C1 segment of cervical spinal cord (tissue), 14 donors: ENCODE results near the gene MAL.
A peak's percentile ranks its signal among the peaks of the same experiment; 100 is the strongest.

Experiments used
- DNase-seq, 14 donors: peaks; one replicate each; lab custom pipeline; 2025; lab: John Stamatoyannopoulos, UW

MAL gene

DNA sequence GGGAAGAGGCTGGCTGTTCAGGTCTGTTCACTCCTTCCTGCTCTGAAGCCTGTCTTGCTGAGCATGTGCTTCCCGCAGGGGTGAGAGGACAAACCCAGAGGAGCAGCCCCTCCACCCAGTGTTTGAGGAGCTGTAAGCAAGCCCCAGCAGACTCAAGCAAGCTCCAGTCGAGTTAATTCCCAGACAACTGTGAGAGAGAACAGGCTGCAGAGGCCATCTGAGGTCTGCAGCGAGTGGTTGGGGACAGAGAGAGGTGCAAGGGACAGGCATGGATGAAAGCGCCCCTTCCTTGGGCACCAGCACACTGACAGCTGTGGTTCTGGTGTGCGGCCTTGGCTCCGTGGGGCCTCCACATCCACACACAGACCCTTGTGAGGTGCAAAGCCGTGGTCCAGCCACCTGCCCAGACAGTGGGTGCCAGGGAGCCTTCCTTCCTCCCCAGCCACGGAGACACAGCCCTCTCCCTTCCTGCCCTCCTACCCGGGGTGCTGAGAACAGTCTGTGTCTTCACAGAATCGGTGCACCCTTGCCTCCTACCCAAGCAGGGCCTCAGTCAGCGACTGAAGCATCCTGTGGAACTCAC is 36.2 kb downstream of the MAL start:
- DNase-seq, result peak in 1 of 14 donors; percentile 55

DNA sequence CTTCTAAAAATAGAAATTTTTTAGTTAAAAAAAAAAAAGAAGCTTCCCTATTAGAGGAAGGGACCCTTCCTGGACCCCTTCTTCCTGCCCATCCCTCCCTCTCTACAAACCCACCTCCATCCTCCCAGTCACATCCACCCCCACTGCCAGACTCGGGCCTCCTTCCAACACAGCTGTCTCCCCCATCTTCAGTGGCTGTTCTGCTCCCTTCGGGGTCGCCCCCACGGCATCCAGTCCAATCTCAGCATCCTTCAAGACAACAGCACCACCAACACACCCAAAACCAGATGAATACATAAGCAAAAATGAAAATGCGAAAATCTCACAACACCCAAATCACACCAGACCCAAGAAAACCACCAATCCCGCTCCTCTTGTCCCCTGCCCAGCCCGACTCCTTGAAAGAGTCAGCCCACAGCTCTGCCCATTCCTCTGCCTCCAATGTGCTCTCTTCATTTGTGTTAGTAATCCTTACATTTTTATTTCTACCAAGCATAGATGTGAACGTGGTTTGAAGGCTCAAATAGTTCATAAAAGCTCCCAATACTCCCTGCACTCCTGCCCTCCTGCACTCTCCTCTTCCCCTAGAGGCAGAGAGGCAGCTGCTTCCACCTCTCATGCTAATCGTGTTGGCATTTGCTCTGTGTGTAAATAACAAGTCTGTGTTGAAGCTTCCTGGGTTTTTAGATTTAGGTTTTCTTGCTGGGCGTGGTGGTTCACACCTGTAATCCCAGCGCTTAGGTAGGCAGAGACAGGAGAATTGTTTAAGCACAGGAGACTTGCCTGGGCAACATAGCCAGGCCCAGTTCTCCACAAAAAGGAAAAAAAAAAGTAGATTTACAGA is 37.0 kb downstream of the MAL start:
- no peak for DNase-seq

DNA sequence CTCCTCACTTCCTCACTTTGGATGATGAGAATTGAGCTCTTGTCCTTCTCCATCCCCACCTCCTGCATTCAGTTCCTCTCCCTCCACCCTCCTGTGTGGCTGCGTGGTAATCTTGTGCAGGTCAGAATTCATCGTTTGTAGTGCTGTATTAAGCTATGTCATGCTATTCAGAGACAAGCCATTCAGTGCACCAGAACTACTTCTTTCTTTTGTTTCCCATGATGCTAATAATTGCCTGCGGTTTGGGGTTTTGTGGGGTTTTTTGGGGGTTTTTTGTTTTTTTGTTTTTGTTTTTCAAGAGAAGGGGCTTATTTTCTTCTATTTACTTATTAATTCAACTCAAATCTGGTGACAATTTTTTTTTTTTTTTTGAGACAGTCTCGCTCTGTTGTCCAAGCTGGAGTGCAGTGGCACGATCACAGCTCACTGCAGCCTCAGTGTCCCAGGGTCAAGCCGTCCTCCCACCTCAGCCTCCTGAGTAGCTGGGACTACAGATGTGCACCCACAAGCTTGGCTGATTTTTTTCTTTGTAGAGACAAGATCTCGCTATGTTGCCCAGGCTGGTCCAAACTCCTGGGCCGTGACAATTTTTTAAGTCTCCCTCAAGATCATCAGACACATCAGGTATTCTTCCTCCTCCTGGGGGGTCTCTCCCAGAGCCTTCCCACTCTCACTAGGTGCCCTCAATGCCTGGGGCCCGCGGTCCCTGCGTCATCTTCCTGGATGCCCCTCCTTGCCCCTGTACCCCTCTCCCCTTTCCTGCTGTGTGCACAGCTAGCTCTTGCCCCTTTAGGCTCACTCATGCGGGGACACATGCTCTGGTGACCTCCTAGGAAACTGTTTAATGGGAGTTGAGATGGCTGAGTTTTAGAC is 37.8 kb downstream of the MAL start:
- no peak for DNase-seq

DNA sequence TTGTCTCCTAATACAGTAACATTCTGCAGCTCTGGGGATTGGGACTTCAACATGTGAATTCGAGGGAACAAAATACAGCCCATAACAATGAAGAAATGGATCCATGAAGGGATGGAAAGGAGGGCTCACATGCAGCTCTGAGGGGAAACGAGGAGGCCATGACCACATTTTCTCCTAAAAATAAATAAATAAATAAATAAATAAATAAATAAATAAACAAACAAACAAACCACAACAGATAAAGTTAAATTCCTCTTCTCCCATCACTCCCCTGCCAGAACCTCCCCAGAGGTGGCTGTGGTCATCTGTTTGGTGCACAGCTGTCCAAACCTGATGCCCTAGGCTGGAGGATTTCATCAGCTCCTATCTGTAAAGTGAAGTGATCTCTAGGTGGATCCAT is 42.7 kb downstream of the MAL start:
- DNase-seq, result no peak

DNA sequence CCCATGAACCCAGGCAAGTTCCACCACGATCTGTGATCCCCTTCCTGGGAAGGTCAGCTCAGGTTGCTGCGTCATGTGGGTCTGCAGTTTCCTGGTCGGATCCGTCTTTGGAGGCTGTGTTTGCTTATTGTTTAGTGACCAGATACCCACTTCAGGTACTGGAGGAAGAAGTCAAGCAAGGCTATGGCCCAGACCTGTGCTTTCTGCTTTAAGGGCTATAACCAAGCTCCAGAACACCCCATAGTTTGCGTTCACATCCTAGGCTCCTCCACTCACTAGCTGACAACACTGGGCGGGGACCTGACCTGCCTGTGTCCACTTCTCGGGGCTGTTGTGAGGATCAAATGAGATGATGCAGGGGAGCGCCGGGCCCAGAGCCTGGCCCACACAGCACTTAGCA is 44.0 kb downstream of the MAL start:
- DNase-seq, result no peak

DNA sequence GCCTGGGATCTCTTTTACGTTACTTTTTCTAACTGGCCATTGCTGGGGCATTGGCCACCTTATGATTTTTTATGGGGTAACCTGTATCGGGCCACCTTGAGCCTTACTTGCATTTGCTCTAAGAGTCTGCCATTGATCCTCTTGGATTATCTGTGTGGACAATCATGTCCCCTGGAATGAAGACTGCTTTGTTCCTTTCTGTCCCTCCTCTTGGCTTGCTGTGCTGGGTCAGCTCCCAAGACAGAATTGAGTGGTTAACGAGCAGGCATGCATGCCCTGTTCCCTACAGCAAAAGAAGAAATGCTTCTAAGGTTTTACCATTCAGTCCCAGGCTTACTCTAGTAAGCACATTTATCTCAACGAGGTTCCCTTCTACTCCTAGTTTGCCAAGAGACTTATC is 46.3 kb downstream of the MAL start:
- DNase-seq, result peak in 1 of 14 donors; percentile 25

DNA sequence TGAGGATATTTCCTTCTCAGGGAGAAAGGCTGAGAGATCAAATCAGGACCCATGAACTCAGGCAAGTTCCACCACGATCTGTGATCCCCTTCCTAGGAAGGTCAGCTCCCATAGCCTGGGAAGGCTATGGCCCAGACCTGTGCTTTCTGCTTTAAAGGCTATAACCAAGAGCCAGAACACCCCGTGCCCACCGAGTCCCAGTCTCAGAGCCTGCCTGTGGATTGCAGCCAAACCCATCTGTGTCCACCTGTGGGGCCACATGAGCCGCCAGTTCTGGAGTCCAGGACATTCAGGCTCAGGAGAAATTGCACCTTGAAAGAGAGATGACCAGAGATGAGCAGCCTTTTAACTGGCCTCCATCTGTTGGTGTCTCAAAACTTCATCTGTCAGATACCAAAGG is 46.9 kb downstream of the MAL start:
- DNase-seq, result no peak

DNA sequence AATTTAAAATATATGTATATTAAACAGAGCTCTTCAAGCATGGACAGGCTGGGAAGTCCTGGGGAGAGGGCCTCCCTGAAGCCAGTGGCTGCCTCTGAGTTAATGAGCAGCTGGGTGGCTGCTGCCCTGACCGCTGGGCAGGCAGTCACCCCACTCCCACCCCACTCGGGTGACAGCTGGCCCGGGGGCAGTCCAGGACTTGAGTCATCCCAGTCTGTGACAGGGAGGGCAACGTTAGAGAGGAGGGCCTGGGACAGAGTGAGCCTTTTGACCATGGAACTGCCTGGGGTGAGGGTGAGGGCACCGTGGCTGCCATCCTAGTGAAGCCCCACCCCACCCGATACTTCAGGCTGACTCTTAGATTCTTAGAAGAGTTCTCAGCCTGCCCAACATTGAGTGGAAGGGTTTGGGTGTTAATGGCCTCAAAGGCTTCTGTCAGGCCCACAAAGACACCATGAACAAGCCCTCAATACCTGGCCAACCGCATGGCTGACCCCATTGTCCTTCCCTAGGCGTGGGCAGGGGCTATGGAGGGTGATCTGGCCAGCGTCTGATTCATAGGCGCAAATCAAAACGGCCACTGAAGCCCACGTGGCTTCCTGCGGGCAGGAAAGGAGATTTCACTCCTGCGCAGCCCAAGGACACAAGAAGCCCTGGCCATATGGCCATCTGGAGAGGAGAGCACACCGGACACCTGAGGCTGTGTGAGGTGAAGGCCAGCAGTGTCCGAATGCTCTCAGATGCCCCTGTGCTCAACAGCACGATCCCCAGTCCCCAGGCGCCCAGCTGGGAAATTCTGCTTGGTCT is 48.6 kb downstream of the MAL start:
- DNase-seq, result peak in 8 of 14 donors; percentile 42 to 80 (median 46)

DNA sequence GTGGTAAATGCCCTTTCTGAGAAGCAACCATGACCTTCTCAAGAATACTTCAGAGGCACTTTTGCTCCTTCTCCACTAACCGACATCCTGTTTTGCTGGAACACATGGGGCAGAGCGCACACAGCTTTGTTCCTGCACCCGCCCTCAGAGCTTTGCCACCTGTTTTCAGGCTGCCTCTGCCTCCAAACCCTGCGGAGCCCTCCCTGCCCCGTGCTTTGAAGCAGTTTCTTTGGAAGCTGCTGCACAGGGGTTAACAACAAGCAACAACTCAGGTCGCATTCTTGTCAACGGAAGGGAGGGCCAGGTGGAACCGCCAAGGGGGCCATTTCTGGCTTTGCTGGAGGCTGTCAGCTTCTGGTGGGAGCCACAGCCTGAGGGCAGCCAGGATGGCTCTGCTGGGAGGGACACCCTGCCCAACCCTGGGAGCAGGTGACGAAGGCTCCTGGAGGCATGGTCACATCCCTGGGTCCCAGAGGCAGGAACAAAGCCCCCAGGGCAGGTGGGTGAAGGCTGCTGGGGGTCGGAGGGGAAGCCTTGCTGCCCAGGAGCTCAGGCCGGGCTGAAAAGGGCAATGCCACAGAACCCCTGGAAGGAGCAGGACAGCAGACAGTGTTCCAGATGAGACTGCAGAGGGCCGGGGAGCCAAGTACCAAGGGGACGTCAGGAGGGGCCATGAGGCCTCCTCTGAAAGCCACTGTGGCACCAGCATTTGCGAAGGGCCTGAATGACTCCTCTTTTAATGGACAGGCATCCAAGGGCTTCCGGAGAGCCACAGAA is 49.3 kb downstream of the MAL start:
- DNase-seq, result no peak

DNA sequence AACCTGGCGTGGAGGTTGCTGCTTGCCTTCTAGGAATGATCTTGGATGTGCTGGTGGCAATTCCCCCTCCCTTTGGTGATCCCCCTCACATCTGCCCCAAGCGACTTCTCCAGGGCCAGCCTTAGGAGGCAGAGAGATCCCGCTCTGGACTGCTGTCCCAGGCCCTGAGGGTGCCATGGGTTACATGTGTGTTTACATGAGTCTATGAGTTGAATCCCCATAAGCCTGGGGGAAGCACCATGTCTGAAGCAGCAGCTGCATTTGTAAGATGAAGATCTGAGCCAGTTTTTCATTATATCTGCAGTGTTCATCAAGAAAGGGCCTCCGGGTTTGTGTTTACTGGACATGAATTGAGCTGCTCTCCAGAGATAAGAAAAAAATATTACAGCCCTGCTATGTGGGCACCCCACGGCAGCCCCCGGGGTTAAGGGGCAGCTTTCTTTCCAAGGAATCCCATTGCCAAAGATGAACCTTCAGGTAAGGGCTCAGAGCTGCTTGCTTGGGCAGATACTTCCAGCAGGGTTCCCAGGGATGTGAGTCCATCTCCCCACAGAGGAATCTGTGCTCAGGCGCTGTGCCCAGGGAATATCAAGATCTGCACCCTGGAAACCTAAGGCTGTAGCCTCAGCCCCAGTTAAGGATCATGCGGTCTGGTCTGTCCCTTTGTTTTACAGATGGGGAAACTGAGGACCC is 50.1 kb downstream of the MAL start:
- no peak for DNase-seq

DNA sequence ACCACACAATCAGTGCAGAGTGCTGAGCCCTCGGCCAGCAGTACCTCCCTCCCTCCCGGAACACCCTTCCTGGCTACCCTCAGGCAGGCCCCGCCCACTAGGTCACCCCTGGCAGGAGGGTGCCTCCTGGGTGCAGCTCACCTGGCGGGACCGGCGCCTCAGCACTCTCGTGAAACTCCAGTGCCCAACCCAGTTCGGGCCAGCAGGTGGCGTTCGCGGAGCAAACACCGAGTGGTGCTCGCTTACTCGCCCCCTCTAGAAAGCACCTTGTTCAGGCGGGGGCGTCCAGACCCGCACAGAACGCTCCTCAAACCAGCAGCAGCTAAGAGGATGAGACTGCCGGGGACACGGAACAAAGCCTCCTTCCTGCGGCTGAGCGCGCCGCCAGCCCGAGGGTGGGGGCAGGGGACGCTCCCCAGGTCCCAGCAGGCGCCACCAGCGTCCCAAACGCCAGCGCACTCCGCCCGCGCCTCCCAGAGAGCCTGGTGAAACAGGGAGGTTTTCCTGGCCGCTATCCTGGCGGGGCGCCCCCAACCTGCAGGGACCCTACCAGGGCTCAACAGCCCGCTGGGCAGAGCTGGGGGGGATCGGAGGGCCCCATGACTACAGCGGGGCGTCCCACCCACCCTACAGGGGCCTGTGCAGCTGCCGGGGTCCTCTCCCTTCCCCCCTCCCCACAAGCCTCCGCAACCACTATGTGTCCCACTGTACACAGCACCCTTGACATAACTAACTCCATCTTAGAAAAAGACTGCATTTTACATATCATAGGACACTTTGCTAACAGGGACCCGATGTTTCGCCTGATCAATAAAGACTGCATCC is 51.4 kb downstream of the MAL start:
- peak in 7 of 14 donors; percentile 17 to 72 (median 61) for DNase-seq

DNA sequence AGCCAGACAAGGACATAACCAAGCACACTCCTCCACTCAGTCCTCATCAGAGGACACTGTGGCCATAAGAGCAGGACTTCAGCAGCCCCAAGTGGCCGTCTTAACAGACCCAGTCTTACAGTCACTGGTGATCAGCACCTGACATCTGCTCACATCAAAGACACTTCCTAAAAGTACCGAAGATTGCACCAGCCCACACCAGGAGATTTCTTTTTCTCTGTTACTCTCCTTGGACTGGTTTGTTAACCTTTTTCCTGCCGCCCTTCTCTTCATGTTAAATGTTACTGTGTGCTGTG is 52.0 kb downstream of the MAL start:
- DNase-seq, result no peak

DNA sequence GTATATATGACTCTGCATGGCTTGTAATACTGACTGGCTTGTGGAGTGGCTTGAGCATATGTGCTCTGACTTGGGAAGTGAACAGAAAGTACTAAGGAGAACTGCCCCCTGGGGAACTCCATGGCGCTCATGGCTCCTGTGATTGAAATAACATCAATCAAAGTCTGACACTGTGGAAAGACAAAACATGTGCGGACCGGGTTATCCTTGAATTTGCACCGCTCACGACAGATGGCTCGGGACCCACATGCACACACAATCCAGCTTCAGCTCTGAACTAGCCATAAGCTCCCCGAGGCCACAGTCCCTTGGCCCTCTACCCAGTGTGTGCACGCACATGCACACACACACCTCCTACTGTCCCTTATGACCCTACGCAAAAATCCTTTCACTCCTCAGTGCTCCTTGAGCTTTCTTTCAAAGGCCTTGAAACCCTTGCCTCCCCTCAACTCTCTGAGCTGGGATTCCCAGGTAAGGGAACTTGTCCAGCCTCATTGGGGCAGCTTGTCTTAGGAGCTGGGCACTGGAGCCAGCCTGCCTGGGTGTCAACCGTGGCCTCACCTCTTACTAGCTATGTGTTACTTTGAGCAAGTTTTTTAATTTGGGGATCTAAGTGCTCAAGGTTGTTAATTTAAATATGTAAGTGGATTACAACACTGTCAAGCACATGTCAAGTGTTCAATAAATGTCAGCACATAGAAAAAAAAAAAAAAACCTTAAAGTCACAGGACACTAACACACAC is 52.5 kb downstream of the MAL start:
- no peak for DNase-seq

DNA sequence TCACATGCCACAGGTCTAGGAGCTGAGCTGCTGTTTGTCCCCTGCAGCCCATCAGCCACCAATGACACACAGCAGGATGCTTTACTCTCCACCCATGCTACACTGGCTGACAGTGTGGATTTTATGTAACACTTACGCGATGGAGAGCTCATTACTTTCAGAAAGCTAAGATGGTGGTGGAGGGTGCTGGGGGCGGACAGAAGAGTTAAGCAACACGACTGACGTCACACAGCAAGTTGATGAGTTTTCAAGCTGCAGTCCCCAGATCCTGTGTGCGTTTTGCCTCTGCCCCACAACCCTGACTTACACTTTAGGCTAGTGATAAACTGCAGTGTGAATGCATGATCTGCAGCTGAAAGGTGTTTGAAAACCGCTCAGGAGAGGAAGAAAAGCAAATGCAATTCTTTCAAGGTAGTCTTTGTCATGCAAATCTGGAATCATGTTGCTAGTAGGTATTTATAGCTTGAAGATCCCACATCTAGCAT is 53.7 kb downstream of the MAL start:
- no peak for DNase-seq

DNA sequence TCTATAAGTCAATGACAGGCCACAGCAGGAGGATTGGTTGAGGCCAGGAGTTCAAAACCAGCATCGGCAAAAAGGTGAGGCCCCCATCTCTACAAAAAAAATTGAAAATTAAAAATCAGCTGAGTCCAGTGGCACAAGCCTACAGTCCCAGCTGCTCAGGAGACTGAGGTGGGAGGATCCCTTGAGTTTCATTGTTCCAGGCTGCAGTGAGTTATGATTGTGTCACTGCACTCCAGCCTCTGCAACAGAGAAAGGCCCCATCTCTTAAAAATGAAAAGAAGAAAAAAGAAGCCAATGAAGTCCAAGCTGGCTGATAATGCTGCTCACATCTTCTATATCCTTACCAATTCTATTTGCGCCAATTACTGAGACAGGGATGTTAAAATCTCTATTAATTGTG is 57.0 kb downstream of the MAL start:
- DNase-seq, result no peak

DNA sequence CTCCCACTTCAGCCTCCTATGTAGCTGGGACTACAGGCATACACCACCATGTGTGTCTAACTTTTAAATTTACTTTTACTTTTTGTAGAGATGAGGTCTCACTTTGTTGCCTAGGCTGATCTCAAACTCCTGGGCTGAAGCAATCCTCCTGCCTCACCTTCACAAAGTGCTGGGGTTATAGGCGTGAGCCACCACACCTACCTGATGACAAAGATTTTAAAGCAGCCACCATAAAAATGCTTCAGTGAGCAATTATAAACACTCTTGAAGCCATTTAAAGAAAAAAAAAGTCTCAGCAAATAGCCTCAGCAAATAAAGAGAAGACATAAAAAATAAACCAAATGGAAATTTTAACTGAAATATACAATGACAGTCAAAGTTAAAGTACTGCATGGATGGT is 60.5 kb downstream of the MAL start:
- no peak for DNase-seq

DNA sequence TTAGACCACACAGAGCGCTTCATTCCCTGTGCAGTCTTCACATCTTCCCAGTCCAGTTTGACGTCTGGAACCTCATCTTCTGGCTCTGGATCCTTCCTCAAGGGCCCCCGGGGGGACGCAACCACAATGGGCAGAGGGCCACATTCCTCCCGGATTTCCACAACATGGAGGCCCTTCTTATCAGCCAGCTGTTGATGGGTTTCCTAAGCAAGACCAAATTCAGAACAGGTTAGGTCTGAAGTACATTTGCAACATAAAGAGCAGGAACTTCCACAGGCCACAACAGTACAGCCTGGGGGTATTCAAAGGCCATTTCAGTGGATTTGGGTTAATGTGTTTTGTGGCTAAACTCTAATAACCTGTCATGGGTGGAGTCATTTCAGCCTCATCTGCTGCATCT is 61.9 kb downstream of the MAL start:
- no peak for DNase-seq

DNA sequence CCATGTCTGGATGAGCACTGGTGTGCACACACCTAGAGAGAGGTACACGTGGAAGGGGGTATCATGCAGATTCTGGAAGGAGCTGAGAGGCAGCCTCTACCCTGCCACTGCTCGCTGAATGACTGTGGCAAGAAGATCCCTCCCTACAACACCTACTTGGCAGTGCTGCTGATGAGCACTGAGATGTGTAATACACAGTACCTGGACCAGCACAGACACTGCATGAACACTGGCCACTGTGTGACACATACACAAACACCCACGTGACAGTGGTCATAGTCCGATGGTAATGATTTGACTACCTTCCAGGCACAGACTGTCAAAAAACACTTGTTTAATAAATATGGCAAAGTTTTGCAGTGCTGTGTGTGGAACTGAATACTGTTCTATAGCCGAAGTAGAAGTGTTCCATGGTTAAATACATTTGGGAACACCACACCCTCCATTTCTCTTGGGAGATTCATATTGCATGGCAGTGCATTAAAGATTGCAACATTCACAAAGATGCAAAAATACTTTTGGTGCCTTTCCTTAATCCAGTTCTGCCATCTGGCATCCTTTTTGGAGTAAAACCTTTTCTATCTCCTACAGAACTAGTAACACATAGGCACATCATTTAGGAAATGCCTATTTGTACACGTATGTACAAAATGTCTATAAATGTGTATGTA is 66.5 kb downstream of the MAL start:
- DNase-seq, result no peak
